GM12878 (cell line): ENCODE measurements around the gene SAPCD2. TPM values are rescaled to one million over a fixed set of nuclear protein-coding genes. Genes with fewer than 3 reads are reported as not detected.

ENCODE experiments used
- ATAC-seq: fragments of 200-7000 bp; cut with Tn5 transposase; 3 replicates; pipeline ENCODE4 v1.9.1; 2020; ENCODE audit warnings: mild to moderate bottlenecking, moderate library complexity
- BruUV-seq: library from RNA; stranded (reverse); fragments of 400-500 nt; replicated peaks from 2 replicates; lab custom pipeline; 2021; lab: Mats Ljungman, UMichigan
- CTCF ChIA-PET: fragments of 300-600 bp; sonication (Branson Sonifier 250); formaldehyde crosslinking; extraction: SDS; loops from one replicate; lab custom pipeline; 2021; ENCODE audit warnings: inconsistent platforms; lab: Yijun Ruan, JAX
- POLR2A ChIA-PET: fragments of 350-600 bp; formaldehyde crosslinking; extraction: SDS; loops from one replicate; lab custom pipeline; 2021; ENCODE audit warnings: inconsistent platforms; lab: Charles Lee
- RAD21 ChIA-PET: fragments of 300-600 bp; sonication (Branson Sonifier 250); formaldehyde crosslinking; loops from one replicate; lab custom pipeline; 2023; ENCODE audit warnings: antibody characterized with exemption; ENCODE audit not compliant: unreplicated experiment; lab: Charles Lee
- SMC1A ChIA-PET: fragments of 300-600 bp; sonication (Branson Sonifier 250); formaldehyde crosslinking; loops from one replicate; lab custom pipeline; 2023; ENCODE audit not compliant: unreplicated experiment, uncharacterized antibody; lab: Charles Lee
- DNase-seq: peaks from one replicate; pipeline ENCODE4 v3.0.0-alpha.2; 2011; ENCODE audit warnings: low read depth, low spot score
- FAIRE-seq: peaks from 3 replicates; lab custom pipeline; 2011; peaks lifted over from hg19 to GRCh38; lab: Jason Lieb, UNC
- H2AFZ ChIP-seq: 2 replicates; pipeline ENCODE4 v1.6.0; 2011; ENCODE audit warnings: low read depth, low read length, control low read depth; ENCODE audit not compliant: control insufficient read depth
- H3K27ac ChIP-seq: 2 replicates; pipeline ENCODE4 v1.5.1; 2011; ENCODE audit warnings: control low read depth; ENCODE audit not compliant: control insufficient read depth, insufficient read depth
- H3K27me3 ChIP-seq, 2 experiments: replicated peaks in 1 of 2; 2 replicates each; pipeline versions ENCODE4 v1.6.0 to v1.6.1; 2011; ENCODE audit warnings: low read length in 1 of 2; ENCODE audit not compliant: control insufficient read depth in 2 of 2, insufficient read depth in 2 of 2
- H3K36me3 ChIP-seq, 2 experiments: 2 replicates each; pipeline ENCODE4 v1.5.1; 2011; ENCODE audit warnings: low read length in 1 of 2; ENCODE audit not compliant: control insufficient read depth in 2 of 2, insufficient read depth in 2 of 2
- H3K4me1 ChIP-seq: 2 replicates; pipeline ENCODE4 v1.6.1; 2011; ENCODE audit warnings: mild to moderate bottlenecking, low read length, moderate library complexity, mixed read lengths; ENCODE audit not compliant: control insufficient read depth, insufficient read depth
- H3K4me2 ChIP-seq: 2 replicates; pipeline ENCODE4 v1.6.0; 2011; ENCODE audit warnings: control low read depth; ENCODE audit not compliant: control insufficient read depth, insufficient read depth
- H3K4me3 ChIP-seq: fragments of 200-600 bp; sonication (generic); 2 replicates; pipeline ENCODE4 v1.5.1; 2016
- H3K79me2 ChIP-seq: 2 replicates; pipeline ENCODE4 v1.6.0; 2011; ENCODE audit warnings: low read length; ENCODE audit not compliant: control insufficient read depth, insufficient read depth
- H3K9ac ChIP-seq: 2 replicates; pipeline ENCODE4 v1.8.0; 2011; ENCODE audit warnings: low read length, control low read depth, mixed read lengths; ENCODE audit not compliant: control insufficient read depth, insufficient read depth
- H3K9me3 ChIP-seq: replicated peaks from 3 replicates; pipeline ENCODE4 v1.5.1; 2011; ENCODE audit warnings: mild to moderate bottlenecking, low read length; ENCODE audit not compliant: control insufficient read depth, insufficient read depth
- H4K20me1 ChIP-seq: 2 replicates; pipeline ENCODE4 v1.6.0; 2011; ENCODE audit not compliant: control insufficient read depth, insufficient read depth
- CREM ChIP-seq: IDR thresholded peaks from 2 replicates; pipeline ENCODE4 v1.6.1; 2014; ENCODE audit warnings: antibody characterized with exemption, low read depth
- HDAC2 ChIP-seq: fragments of 200-600 bp; sonication (generic); IDR thresholded peaks from 2 replicates; pipeline ENCODE4 v1.6.1; 2017
- HDGF ChIP-seq: fragments of 450-650 bp; IDR thresholded peaks from 2 replicates; pipeline ENCODE4 v1.6.1; 2016; ENCODE audit warnings: antibody characterized with exemption
- MTA2 ChIP-seq: fragments of 450-650 bp; IDR thresholded peaks from 2 replicates; pipeline ENCODE4 v1.6.1; 2016; ENCODE audit warnings: low read depth, mild to moderate bottlenecking, moderate library complexity
- MTA3 ChIP-seq: IDR thresholded peaks from 2 replicates; pipeline ENCODE4 v1.6.1; 2012; ENCODE audit warnings: low read length, inconsistent platforms, borderline replicate concordance
- POU2F2 ChIP-seq: IDR thresholded peaks from 3 replicates; pipeline ENCODE4 v1.6.1; 2011; ENCODE audit warnings: low read depth, mild to moderate bottlenecking, low read length, borderline replicate concordance
- RB1 ChIP-seq: fragments of 450-650 bp; formaldehyde crosslinking; IDR thresholded peaks from 2 replicates; pipeline ENCODE4 v1.6.1; 2017; ENCODE audit warnings: mild to moderate bottlenecking, borderline replicate concordance
- RBBP5 ChIP-seq: fragments of 200-600 bp; sonication (generic); conservative IDR thresholded peaks from 2 replicates; pipeline ENCODE4 v1.6.1; 2016
- ZBED1 ChIP-seq: IDR thresholded peaks from 2 replicates; pipeline ENCODE4 v1.6.1; 2016; ENCODE audit warnings: borderline replicate concordance
- WGBS: methylation state at CpG from one replicate; pipeline ENCODE4 v1.1.6; 2016; ENCODE audit warnings: low lambda C conversion rate; ENCODE audit not compliant: insufficient replicate concordance, insufficient coverage; ENCODE audit errors: missing lambda C conversion rate; 5-methylcytosine and 5-hydroxymethylcytosine counted together
- in situ Hi-C: fragments of 300-500 bp; cut with MboI; formaldehyde crosslinking; loops from 9 replicates; pipeline ENCODE4 v1.14.3; 2018; ENCODE audit warnings: mixed read lengths
- intact Hi-C: fragments of 100-400 bp; cut with micrococcal nuclease; formaldehyde crosslinking; loops from one replicate; pipeline ENCODE4 v1.14.2; 2022; ENCODE audit not compliant: unreplicated experiment
- polyA plus RNA-seq, 11 experiments: library from polyadenylated mRNA; depleted of rRNA in 4 of 11; unstranded in 6 of 11; stranded (reverse) in 5 of 11; fragments of >200 nt; fragmentation: Nextera tagmentation in 4 of 11; fragmentation: Illumina TruSeq in 1 of 11; extraction: Ambion mirVana in 4 of 11; extraction: Trizol in 1 of 11; gene quantifications; 1 replicate in 1 of 11; 2 replicates in 10 of 11; pipeline versions ENCODE4 v1.2.1 to v1.2.3, GENCODE V29; 2011 to 2016; ENCODE audit warnings: inconsistent platforms in 2 of 11, missing spikeins in 2 of 11, low read depth in 1 of 11
- total RNA-seq, 4 experiments: library from RNA; depleted of rRNA in 3 of 4; stranded (reverse); fragments of >200 nt in 3 of 4; fragmentation: Illumina TruSeq in 1 of 4; extraction: Trizol in 1 of 4; gene quantifications; 2 replicates each; pipeline versions ENCODE4 v1.2.1 to v1.2.3, GENCODE V29; 2013 to 2021
- TF ChIP-seq, protein P1 (sequence below): IDR thresholded peaks from 2 replicates; pipeline ENCODE4 v1.6.1; 2011; ENCODE audit warnings: borderline replicate concordance, low read depth, mild to moderate bottlenecking, moderate library complexity, mixed read lengths, low read length; ENCODE audit not compliant: insufficient read depth; ENCODE audit errors: extremely low read length
- TF ChIP-seq, protein P2 (sequence below): fragments of 450-650 bp; formaldehyde crosslinking; IDR thresholded peaks from 2 replicates; pipeline ENCODE4 v1.4.0; 2020; ENCODE audit warnings: mild to moderate bottlenecking, moderate library complexity
- TF ChIP-seq, protein P3 (sequence below): fragments of 450-650 bp; formaldehyde crosslinking; IDR thresholded peaks from 2 replicates; pipeline ENCODE4 v1.5.0; 2022; ENCODE audit warnings: mild to moderate bottlenecking, missing genetic modification characterization
- TF ChIP-seq, protein P4 (sequence below): IDR thresholded peaks from 2 replicates; pipeline ENCODE4 v1.6.1; 2011; ENCODE audit warnings: mild to moderate bottlenecking, low read depth, low read length, moderate library complexity; ENCODE audit not compliant: insufficient replicate concordance

Gene SAPCD2
- total and polyA plus RNA-seq, 10 of the 15 experiments (the other 5 are each of a cell fraction or from before 2014, with no cell fraction given) = 1.6 to 35.2 (median 7.2) TPM

DNA sequence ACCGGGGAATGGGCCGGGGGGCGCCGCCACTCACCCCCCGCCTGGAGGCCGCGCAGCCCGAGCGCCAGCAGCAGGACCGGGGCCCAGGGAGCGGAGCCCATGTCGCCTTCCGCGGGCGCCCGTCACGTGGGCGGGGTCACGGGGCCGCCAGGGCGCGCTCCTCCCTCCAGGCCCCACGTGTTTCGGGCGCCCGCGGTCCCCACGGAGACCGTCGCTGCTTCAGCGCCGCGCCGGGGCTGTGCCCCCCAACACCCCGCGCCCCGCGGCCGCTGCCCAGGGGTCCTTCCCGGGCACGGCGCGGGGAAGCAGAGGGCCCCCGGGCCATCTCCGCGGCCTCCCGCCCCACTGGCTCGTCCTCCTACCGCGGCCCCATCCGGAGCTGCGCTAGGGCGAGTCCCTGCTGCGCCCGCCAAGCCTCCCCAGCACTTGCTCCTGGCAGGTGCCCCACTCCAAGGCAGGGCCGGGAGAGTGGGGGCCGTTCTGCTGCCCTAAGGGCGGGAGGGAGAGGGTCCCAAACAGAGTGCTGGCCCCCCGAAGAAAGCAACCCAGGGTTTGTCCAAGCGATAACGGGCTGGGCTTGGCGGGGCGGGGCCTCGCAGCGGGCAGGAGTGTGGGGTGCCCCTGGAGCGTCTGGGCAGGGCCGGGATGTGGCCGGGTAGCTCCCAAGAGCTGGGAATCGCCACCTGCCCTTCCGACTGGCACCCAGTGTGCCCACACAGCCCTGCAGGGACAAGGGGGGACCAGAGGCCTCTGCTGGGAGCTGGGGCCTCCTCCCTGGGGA, 44.4 kb upstream of the SAPCD2 start, which contains the start of gene DPP7:
Gene DPP7, minus strand, starts transcription at position 121 of the 781 bp plus-strand sequence. Its CDS starts 20 bp downstream, at position 101.
- POLR2A ChIA-PET = interaction anchor here (1.1 to 1.5 kb wide), 4 partner anchors 12 to 120 kb away, joined by 3 to 16 read pairs (median 4); partner anchors contain the start of gene MAN1B1
- BruUV-seq = no TSS peak
- CTCF ChIA-PET = interaction anchor here (0.6 to 1.8 kb wide), 7 partner anchors 19 to 167 kb away, joined by 3 to 7 read pairs (median 6); partner anchors contain the start of gene RNF224
- ATAC-seq = peak; percentile 97
- Histone ChIP-seq H3K4me3 (peak within 1 kb of the TSS; percentile 70), H4K20me1 (no peaks in the 10 kb centered on the region), H3K4me1 (peaks cover 6% of the 10 kb centered on the region; the same call in 1 of the 2 replicates), H3K27ac (peak within 1 kb of the TSS; percentile 58; the same call in 1 of the 2 replicates), H3K9ac (peak within 1 kb of the TSS; percentile 61), H3K4me2 (peak within 1 kb of the TSS; percentile 84; the same call in 1 of the 2 replicates), H3K36me3 (peaks cover 4 to 17% of the 10 kb centered on the region in 2 experiments; a peak in 3 of 4 replicates), H2AFZ (peak within 1 kb of the TSS; percentile 83), H3K27me3 (no peaks in the 10 kb centered on the region), H3K9me3 (no peaks in the 10 kb centered on the region), H3K79me2 (peaks cover 2% of the 10 kb centered on the region)
- RAD21 ChIA-PET = interaction anchor here (0.7 to 1.3 kb wide), 8 partner anchors 19 to 122 kb away, joined by 3 to 9 read pairs (median 4); partner anchors contain the start of genes MAN1B1 and RNF224
- in situ Hi-C loops (no loop called here), intact Hi-C loops (loop anchor here (5.0 kb wide), 2 partner anchors 37 to 48 kb away; no protein-coding TSS in a partner anchor)
- peak; percentile 44 for FAIRE-seq
- SMC1A ChIA-PET = interaction anchor here (0.8 to 1.3 kb wide), 6 partner anchors 18 to 113 kb away, joined by 3 to 5 read pairs (median 3); partner anchors contain the start of gene RNF224
- DNase-seq = no peak
- WGBS = 2% methylated on average over 53 of the region's 70 CpGs
- TF ChIP-seq, protein P1, sequence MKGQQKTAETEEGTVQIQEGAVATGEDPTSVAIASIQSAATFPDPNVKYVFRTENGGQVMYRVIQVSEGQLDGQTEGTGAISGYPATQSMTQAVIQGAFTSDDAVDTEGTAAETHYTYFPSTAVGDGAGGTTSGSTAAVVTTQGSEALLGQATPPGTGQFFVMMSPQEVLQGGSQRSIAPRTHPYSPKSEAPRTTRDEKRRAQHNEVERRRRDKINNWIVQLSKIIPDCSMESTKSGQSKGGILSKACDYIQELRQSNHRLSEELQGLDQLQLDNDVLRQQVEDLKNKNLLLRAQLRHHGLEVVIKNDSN = peak; percentile 98
- TF ChIP-seq, protein P2, sequence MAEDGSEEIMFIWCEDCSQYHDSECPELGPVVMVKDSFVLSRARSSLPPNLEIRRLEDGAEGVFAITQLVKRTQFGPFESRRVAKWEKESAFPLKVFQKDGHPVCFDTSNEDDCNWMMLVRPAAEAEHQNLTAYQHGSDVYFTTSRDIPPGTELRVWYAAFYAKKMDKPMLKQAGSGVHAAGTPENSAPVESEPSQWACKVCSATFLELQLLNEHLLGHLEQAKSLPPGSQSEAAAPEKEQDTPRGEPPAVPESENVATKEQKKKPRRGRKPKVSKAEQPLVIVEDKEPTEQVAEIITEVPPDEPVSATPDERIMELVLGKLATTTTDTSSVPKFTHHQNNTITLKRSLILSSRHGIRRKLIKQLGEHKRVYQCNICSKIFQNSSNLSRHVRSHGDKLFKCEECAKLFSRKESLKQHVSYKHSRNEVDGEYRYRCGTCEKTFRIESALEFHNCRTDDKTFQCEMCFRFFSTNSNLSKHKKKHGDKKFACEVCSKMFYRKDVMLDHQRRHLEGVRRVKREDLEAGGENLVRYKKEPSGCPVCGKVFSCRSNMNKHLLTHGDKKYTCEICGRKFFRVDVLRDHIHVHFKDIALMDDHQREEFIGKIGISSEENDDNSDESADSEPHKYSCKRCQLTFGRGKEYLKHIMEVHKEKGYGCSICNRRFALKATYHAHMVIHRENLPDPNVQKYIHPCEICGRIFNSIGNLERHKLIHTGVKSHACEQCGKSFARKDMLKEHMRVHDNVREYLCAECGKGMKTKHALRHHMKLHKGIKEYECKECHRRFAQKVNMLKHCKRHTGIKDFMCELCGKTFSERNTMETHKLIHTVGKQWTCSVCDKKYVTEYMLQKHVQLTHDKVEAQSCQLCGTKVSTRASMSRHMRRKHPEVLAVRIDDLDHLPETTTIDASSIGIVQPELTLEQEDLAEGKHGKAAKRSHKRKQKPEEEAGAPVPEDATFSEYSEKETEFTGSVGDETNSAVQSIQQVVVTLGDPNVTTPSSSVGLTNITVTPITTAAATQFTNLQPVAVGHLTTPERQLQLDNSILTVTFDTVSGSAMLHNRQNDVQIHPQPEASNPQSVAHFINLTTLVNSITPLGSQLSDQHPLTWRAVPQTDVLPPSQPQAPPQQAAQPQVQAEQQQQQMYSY = no peak
- TF ChIP-seq HDGF = no peak
- TF ChIP-seq RBBP5 = no peak
- TF ChIP-seq, protein P3, sequence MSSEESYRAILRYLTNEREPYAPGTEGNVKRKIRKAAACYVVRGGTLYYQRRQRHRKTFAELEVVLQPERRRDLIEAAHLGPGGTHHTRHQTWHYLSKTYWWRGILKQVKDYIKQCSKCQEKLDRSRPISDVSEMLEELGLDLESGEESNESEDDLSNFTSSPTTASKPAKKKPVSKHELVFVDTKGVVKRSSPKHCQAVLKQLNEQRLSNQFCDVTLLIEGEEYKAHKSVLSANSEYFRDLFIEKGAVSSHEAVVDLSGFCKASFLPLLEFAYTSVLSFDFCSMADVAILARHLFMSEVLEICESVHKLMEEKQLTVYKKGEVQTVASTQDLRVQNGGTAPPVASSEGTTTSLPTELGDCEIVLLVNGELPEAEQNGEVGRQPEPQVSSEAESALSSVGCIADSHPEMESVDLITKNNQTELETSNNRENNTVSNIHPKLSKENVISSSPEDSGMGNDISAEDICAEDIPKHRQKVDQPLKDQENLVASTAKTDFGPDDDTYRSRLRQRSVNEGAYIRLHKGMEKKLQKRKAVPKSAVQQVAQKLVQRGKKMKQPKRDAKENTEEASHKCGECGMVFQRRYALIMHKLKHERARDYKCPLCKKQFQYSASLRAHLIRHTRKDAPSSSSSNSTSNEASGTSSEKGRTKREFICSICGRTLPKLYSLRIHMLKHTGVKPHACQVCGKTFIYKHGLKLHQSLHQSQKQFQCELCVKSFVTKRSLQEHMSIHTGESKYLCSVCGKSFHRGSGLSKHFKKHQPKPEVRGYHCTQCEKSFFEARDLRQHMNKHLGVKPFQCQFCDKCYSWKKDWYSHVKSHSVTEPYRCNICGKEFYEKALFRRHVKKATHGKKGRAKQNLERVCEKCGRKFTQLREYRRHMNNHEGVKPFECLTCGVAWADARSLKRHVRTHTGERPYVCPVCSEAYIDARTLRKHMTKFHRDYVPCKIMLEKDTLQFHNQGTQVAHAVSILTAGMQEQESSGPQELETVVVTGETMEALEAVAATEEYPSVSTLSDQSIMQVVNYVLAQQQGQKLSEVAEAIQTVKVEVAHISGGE (CRISPR knock-in tag) = no peak
- no peak for TF ChIP-seq ZBED1
- TF ChIP-seq, protein P4, sequence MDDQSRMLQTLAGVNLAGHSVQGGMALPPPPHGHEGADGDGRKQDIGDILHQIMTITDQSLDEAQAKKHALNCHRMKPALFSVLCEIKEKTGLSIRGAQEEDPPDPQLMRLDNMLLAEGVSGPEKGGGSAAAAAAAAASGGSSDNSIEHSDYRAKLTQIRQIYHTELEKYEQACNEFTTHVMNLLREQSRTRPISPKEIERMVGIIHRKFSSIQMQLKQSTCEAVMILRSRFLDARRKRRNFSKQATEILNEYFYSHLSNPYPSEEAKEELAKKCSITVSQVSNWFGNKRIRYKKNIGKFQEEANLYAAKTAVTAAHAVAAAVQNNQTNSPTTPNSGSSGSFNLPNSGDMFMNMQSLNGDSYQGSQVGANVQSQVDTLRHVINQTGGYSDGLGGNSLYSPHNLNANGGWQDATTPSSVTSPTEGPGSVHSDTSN = no peak
- peak; percentile 82; the same call in 1 of the 2 replicates for TF ChIP-seq RB1
- no peak for TF ChIP-seq MTA3
- TF ChIP-seq CREM = no peak
- TF ChIP-seq HDAC2 = no peak
- TF ChIP-seq POU2F2 = no peak
- no peak for TF ChIP-seq MTA2
